IPS-20b (cell line): Measurements from ENCODE around the gene GPR82.

Source experiments
- H3K27ac ChIP-seq: one replicate; pipeline ENCODE4 v1.5.1; 2013; ENCODE audit warnings: low read length
- H3K27me3 ChIP-seq: 2 replicates; pipeline ENCODE4 v1.6.1; 2013; ENCODE audit warnings: mild to moderate bottlenecking, low read length, inconsistent platforms; ENCODE audit not compliant: insufficient read depth
- H3K36me3 ChIP-seq: 2 replicates; pipeline ENCODE4 v1.6.1; 2013; ENCODE audit warnings: low read depth, mild to moderate bottlenecking, inconsistent platforms, low read length, moderate library complexity; ENCODE audit not compliant: insufficient read depth
- H3K4me1 ChIP-seq: 2 replicates; pipeline ENCODE4 v1.6.1; 2013; ENCODE audit warnings: mild to moderate bottlenecking, control low read depth, inconsistent platforms, low read length, moderate library complexity; ENCODE audit not compliant: insufficient read depth
- H3K4me3 ChIP-seq: 2 replicates; pipeline ENCODE4 v1.5.1; 2013; ENCODE audit warnings: mild to moderate bottlenecking, low read length, inconsistent platforms
- H3K9ac ChIP-seq: 2 replicates; pipeline ENCODE4 v1.6.1; 2013; ENCODE audit warnings: low read depth, mild to moderate bottlenecking, inconsistent platforms, low read length, moderate library complexity
- H3K9me3 ChIP-seq: 2 replicates; pipeline ENCODE4 v1.6.1; 2013; ENCODE audit warnings: mild to moderate bottlenecking, low read depth, low read length, inconsistent platforms; ENCODE audit not compliant: insufficient read depth

The GPR82 gene

GRCh38 chrX:41721590-41721989 lies 2.4 kb upstream of the GPR82 start:
- H3K27me3 ChIP-seq: no peaks in the 10 kb centered on the region
- no peaks in the 10 kb centered on the region for H3K36me3 ChIP-seq
- no peak overlapping the region for H3K27ac ChIP-seq
- no peak overlapping the region for H3K9ac ChIP-seq
- H3K4me3 ChIP-seq: no peak overlapping the region
- no peaks in the 10 kb centered on the region; the same call in none of the 2 replicates for H3K4me1 ChIP-seq
- H3K9me3 ChIP-seq: peaks cover 20% of the 10 kb centered on the region; the same call in 1 of the 2 replicates

- H3K27me3 ChIP-seq: no peaks in the 10 kb centered on the region
- H3K9me3 ChIP-seq: peaks cover 14% of the 10 kb centered on the region; the same call in 1 of the 2 replicates
- H3K4me3 ChIP-seq: no peak overlapping the region
- H3K27ac ChIP-seq: no peak overlapping the region
- no peaks in the 10 kb centered on the region for H3K36me3 ChIP-seq
- H3K9ac ChIP-seq: no peak overlapping the region
- H3K4me1 ChIP-seq: no peaks in the 10 kb centered on the region; the same call in none of the 2 replicates
These were observed 1.8 kb upstream of the GPR82 start for GRCh38 chrX:41722214-41722613.

- no peak overlapping the region for H3K4me3 ChIP-seq
- no peaks in the 10 kb centered on the region for H3K27me3 ChIP-seq
- H3K36me3 ChIP-seq: no peaks in the 10 kb centered on the region
- H3K4me1 ChIP-seq: no peaks in the 10 kb centered on the region; the same call in none of the 2 replicates
- H3K27ac ChIP-seq: no peak overlapping the region
- H3K9ac ChIP-seq: no peak overlapping the region
- peaks cover 6% of the 10 kb centered on the region; the same call in 1 of the 2 replicates for H3K9me3 ChIP-seq
These were observed 964 bp upstream of the GPR82 start for GRCh38 chrX:41722816-41723618.

- Histone ChIP-seq H3K36me3 (no peaks in the 10 kb centered on the region), H3K4me1 (no peaks in the 10 kb centered on the region), H3K9me3 (no peaks in the 10 kb centered on the region), H3K4me3 (no peak overlapping the region), H3K27me3 (no peaks in the 10 kb centered on the region), H3K27ac (no peak overlapping the region), H3K9ac (no peak overlapping the region)
These were observed 4.1 kb downstream of the GPR82 start for GRCh38 chrX:41728125-41728524.

GRCh38 chrX:41730081-41730480 lies 6.1 kb downstream of the GPR82 start:
- H3K27me3 ChIP-seq: no peaks in the 10 kb centered on the region
- H3K4me3 ChIP-seq: no peak overlapping the region
- H3K9me3 ChIP-seq: no peaks in the 10 kb centered on the region
- no peaks in the 10 kb centered on the region for H3K4me1 ChIP-seq
- no peak overlapping the region for H3K9ac ChIP-seq
- H3K36me3 ChIP-seq: no peaks in the 10 kb centered on the region
- H3K27ac ChIP-seq: no peak overlapping the region

- Histone ChIP-seq H3K27ac (no peak overlapping the region), H3K27me3 (no peaks in the 10 kb centered on the region), H3K4me3 (no peak overlapping the region), H3K9me3 (no peaks in the 10 kb centered on the region), H3K4me1 (no peaks in the 10 kb centered on the region), H3K36me3 (no peaks in the 10 kb centered on the region), H3K9ac (no peak overlapping the region)
These were observed 8.3 kb downstream of the GPR82 start for GRCh38 chrX:41732260-41732659.

- Histone ChIP-seq H3K9me3 (no peaks in the 10 kb centered on the region), H3K9ac (no peak overlapping the region), H3K4me3 (no peak overlapping the region), H3K27me3 (no peaks in the 10 kb centered on the region), H3K36me3 (no peaks in the 10 kb centered on the region), H3K4me1 (no peaks in the 10 kb centered on the region), H3K27ac (no peak overlapping the region)
These were observed 10.0 kb downstream of the GPR82 start for GRCh38 chrX:41733939-41734338.

- H3K9me3 ChIP-seq: no peaks in the 10 kb centered on the region
- peaks cover 4% of the 10 kb centered on the region; the same call in 1 of the 2 replicates for H3K4me1 ChIP-seq
- no peak overlapping the region for H3K27ac ChIP-seq
- no peak overlapping the region for H3K9ac ChIP-seq
- H3K36me3 ChIP-seq: no peaks in the 10 kb centered on the region
- H3K4me3 ChIP-seq: no peak overlapping the region
- H3K27me3 ChIP-seq: no peaks in the 10 kb centered on the region
These were observed 10.5 kb downstream of the GPR82 start for GRCh38 chrX:41734530-41734929.

- Histone ChIP-seq H3K27ac (no peak overlapping the region), H3K9ac (no peak overlapping the region), H3K4me1 (peaks cover 16% of the 10 kb centered on the region)
These were observed 13.1 kb downstream of the GPR82 start for GRCh38 chrX:41737065-41737464.

GRCh38 chrX:41739871-41740270 lies 15.9 kb downstream of the GPR82 start:
- Histone ChIP-seq H3K4me3 (peak overlapping the region; percentile 49), H3K9ac (peak overlapping the region; percentile 59; the same call in 1 of the 2 replicates), H3K27ac (peak overlapping the region; percentile 70), H3K36me3 (no peaks in the 10 kb centered on the region), H3K27me3 (no peaks in the 10 kb centered on the region), H3K4me1 (peaks cover 16% of the 10 kb centered on the region), H3K9me3 (no peaks in the 10 kb centered on the region)

More at GRCh38 chrX:41737065-41737464, 13.1 kb downstream of the GPR82 start:
- H3K4me3 ChIP-seq: no peak overlapping the region
- no peaks in the 10 kb centered on the region for H3K27me3 ChIP-seq
- no peaks in the 10 kb centered on the region for H3K9me3 ChIP-seq
- H3K36me3 ChIP-seq: no peaks in the 10 kb centered on the region

GRCh38 chrX:41750716-41751115 lies 26.7 kb downstream of the GPR82 start:
- H3K4me1 ChIP-seq: no peaks in the 10 kb centered on the region
- H3K9me3 ChIP-seq: no peaks in the 10 kb centered on the region
- H3K27ac ChIP-seq: no peak overlapping the region
- no peak overlapping the region for H3K9ac ChIP-seq
- H3K27me3 ChIP-seq: no peaks in the 10 kb centered on the region
- H3K36me3 ChIP-seq: no peaks in the 10 kb centered on the region
- no peak overlapping the region for H3K4me3 ChIP-seq

GRCh38 chrX:41758401-41758800 lies 34.4 kb downstream of the GPR82 start:
- Histone ChIP-seq H3K4me3 (no peak overlapping the region), H3K27ac (no peak overlapping the region), H3K9ac (no peak overlapping the region), H3K27me3 (no peaks in the 10 kb centered on the region), H3K36me3 (no peaks in the 10 kb centered on the region), H3K4me1 (no peaks in the 10 kb centered on the region), H3K9me3 (no peaks in the 10 kb centered on the region)
